Measurements from ENCODE around the gene XXYLT1. TPM values are rescaled to one million over a fixed set of nuclear protein-coding genes. Genes with fewer than 3 reads are reported as not detected.

XXYLT1 gene
- total and polyA plus RNA-seq, 9 of the 15 experiments (the other 6 are each of a cell fraction or from before 2014, with no cell fraction given), result 1.9 to 18.9 (median 15.0) TPM

GRCh38 chr3:195271410-195272243 is 668 bp upstream of the XXYLT1 start (continued):
- TF ChIP-seq BRF2 (IDR thresholded peaks at IDR 0.05; ENCODE audit: borderline replicate concordance, insufficient read depth, insufficient read length), result no peak
- TF ChIP-seq ZNF347 (CRISPR knock-in tag; IDR thresholded peaks at IDR 0.05; ENCODE audit: low read depth), result no peak
- TF ChIP-seq HDAC1 (IDR thresholded peaks at IDR 0.05), result no peak
- TF ChIP-seq ZNF511 (CRISPR knock-in tag; IDR thresholded peaks at IDR 0.05), result no peak
- TF ChIP-seq ARID4B (CRISPR knock-in tag; IDR thresholded peaks at IDR 0.05), result peak; percentile 62; the same call in 1 of the 2 replicates
- TF ChIP-seq ZNF274 (IDR thresholded peaks at IDR 0.05; ENCODE audit: borderline replicate concordance, low read depth, low read length), result no peak
- TF ChIP-seq CGGBP1 (CRISPR knock-in tag; IDR thresholded peaks at IDR 0.05), result no peak
- TF ChIP-seq ILF3 (IDR thresholded peaks at IDR 0.05; ENCODE audit: borderline replicate concordance), result no peak
- peak; percentile 66; the same call in 1 of the 2 replicates for TF ChIP-seq SOX6 (IDR thresholded peaks at IDR 0.05)
- no peak for TF ChIP-seq THRB (CRISPR knock-in tag; conservative IDR thresholded peaks at IDR 0.05)
- TF ChIP-seq RBM25 (IDR thresholded peaks at IDR 0.05; ENCODE audit: low read depth, low read length, severe bottlenecking), result peak; percentile 67

Data from K562 (cell line).